ENCODE measurements around the gene AMZ1.
A peak's percentile ranks its signal among the peaks of the same experiment; 100 is the strongest.
"Not testable (repeated sequence)": the region's sequence is repeated elsewhere in the genome, so short reads cannot be mapped to it uniquely, and the experiment has no call there.

The AMZ1 gene

DNA sequence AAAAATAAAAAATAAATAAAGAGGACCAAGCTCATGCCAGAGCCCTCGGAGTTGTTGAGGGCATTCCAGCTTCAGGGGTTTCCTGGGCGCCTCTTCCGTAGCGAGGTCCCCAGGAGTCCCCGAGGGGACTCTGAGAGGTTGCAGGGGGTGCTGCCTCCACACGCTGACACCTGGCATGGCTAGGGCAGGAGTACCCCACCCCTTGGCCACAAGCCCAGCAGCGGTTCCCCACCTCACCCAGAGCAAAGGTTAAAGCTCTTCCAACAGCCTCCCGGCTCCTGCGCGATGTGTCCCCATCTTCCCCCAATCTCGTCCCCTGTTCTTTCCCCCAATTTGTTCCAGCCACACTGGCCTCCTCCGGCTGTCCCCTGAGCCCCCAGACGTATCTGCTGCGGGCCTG is 4.5 kb downstream of the AMZ1 start:
- no peak for DNase-seq

DNA sequence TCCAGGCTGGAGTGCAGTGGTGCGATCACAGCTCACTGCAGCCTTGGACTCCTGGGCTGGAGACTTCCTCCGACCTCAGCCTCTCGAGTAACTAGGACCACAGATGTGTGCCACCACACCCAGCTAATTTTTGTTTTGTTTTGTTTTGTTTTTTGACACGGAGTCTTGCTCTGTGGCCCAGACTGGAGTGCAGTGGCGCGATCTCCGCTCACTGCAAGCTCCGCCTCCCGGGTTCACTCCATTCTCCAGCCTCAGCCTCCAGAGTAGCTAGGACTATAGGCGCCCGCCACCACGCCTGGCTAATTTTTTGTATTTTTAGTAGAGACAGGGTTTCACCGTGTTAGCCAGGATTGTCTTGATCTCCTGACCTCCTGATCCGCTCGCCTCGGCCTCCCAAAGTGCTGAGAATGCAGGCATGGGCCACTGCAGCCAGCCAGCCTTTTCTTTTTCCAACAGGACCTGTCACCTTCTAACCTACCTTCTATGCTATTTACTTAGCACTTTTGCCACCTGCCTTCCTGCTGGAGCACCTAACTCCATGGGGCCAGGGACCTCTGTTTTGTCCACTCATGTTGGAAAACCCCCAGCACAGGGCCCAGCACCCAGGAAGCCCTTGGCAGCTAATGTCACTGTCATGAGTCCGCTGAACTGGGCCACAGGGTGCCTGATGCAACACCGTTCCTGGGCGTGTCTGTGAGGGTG is 5.6 kb downstream of the AMZ1 start:
- DNase-seq: not testable (repeated sequence)

DNA sequence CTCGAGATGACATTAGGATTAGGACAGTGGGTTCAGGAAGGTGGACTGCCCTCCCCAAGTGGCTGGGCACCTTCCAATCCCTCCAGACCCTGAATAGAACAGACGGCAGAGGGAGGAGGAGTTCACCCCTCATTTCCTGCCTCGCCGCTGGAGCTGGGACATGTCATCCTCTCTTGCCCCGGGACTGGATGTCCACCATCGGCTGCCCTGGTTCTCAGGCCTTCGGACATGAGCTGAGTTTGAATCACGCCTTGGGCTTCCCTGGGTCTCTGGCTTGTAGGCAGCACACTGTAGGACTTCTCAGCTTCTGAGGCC is 6.1 kb downstream of the AMZ1 start:
- not testable (repeated sequence) for DNase-seq

DNA sequence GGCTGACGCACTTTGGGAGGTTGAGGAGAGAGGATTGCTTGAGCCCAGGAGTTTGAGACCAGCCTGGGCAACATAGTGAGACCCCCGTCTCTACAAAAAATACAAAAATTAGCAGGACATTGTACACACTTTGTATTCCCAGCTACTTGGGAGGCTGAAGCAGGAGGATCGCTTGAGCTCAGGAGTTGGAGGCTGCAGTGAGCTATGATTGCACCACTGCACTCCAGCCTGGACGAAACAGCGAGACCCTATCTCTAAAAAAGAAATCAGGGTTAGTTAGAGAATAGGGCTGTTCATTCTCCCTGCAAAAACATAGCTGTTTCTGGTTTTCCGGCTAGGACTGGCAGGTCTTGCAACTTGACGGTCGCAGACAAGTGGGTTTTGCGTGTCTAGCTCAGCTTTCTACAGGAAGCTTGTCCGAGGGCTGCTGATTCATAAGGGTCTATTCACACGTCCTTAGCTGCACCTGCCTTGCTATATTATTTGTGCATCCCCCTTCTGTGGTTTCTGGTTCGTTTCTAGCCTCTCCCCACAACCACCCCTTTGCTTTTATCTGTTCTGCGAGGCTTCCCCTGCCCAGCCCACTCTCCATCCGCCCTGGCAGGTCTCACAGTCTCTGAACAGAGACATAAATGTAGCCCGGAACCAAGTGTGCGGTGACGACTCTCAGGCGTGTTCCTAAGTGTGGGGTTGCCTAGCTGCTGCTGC is 10.7 kb downstream of the AMZ1 start:
- no peak for DNase-seq

DNA sequence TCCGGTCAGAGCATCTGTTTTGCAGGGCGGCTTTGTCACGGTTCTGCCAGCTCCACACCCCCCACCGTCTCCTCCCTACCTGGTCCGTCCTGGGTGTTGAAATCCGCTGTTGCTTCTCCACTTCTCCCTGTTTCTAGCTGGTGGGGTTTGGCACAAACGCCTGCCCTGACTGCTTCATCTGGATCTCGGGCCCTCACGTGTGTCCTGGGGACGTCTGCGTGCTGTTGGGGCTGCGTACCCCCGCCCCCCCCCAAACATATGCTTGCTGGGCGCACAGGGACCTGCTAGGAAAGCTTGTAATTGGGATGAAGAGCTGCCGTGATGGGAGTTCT is 11.3 kb downstream of the AMZ1 start:
- DNase-seq: no peak

DNA sequence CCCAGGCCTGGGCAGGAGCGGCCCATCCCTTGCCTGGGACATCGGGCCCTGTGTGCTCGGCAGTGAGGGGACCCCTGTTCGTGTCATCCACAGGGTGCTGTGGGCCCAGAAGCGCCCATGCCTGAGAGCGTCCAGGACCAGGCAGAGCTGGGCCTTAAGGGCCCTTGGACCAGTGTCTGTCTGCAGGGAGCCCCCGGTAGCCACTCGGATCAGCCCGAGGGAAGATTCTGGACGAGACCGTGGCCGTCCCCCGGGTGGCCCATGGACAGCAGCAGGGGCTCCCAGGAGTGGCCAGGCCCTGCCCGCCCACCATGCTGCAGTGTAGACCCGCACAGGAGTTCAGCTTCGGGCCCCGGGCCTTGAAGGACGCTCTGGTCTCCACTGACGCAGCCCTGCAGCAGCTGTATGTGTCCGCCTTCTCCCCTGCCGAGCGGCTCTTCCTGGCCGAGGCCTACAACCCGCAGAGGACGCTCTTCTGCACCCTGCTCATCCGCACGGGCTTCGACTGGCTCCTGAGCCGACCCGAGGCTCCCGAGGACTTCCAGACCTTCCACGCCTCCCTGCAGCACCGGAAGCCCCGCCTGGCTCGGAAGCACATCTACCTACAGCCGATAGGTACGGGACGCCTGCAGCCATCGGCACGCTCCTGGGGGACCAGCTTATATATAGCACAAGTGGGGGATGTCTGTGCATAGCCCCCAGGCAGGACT is 12.3 kb downstream of the AMZ1 start:
- DNase-seq: no peak

DNA sequence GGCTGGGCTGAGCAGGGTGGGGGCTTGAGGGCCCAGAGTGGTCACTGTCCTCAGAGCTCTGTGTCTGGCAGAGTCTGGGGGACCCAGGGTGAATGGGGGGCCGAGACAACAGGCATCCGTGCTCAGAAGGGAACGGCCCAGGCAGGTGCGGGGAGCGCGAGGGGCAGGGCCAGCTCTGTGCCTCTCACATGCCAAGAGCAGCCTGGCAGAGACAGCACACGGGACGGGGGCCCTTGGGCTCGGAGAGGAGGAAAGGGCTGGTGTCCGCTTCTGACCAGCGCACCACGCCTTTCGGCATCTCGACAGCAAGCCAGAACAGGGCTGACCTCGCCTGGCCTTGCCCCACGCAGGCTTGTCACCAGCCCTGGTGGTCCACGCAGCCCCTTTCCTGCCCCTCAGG is 13.4 kb downstream of the AMZ1 start:
- DNase-seq: no peak

DNA sequence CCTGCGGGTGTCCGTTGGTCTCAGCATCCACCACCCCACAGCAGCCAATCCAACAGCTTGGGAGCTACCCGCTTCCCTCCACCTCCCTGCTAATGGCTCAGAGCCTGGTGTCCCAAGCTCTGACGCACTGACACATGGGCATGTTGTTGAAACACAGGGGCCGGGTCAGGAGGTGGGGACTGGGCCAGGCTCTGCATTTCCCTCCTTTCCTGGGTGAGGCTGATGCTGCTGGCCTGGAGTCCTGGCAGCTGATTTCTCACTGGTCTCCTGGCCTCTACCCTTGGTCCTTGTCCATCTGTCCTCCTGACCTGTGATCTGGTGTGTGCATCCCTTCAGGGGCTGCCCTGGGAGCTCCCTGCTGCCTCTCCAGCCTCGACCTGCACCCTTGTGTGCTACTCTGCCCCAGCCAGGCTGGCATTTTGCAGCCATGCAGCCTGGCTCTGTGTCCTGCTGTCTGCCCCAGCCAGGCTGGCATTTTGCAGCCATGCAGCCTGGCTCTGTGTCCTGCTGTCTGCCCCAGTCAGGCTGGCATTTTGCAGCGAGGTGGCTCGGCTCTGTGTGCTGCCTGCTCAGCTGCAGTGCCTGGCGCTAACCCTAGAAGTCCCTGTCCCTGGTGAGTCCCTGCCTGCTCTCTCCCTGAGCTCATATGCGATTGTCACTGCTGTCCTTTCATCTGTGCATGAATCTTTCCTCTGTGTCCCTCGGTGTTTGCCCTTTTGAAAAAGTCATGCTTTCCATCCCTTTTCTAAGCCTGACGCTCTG is 14.0 kb downstream of the AMZ1 start:
- DNase-seq: no peak

DNA sequence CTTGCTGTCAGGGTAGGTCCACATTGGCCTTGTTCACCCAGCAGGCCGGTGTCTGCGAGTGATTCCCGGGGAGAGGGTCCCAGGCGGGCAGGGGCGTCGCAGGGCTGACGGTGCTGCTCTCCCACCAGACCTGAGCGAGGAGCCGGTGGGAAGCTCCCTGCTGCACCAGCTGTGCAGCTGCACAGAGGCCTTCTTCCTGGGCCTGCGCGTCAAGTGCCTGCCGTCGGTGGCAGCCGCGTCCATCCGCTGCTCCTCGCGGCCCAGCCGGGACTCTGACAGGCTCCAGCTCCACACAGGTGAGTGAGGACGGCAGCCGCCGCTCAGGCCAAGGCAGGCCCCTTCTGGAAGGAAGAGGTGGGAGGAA is 14.6 kb downstream of the AMZ1 start:
- no peak for DNase-seq

DNA sequence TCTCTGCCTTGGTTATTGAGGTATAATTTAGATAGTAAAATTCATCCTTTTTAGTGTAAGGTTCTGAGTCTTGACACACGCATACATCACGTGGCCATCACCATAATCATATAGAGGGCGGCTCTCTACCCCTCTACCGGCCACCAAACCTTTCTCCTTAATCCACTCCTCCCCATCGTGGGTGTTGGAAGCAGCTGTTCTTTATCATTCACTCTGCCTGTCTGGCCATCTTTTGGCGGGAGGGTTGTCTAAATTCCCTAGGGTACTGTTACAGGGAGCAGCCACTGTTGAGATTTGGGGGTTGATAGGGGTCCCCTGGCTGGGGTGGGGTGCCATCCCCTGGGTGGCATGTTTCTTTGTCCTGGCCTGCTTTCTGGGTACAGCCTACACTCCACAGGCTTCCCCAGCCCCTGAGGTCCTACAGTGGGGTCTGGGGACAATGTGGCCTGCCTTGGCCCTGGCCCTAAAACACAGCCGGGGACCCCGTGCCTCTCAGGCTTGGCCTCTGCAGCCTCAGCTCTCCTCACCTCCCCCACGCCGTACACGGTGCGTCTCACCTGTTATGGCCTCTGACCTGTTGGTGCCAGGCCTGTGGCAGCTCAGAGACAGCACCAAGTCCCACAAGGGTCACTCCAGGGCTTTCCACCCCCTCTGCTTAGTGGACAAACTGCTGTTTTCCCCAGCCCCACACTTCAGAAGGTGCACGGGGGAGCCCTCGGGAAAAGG is 17.5 kb downstream of the AMZ1 start:
- no peak for DNase-seq

DNA sequence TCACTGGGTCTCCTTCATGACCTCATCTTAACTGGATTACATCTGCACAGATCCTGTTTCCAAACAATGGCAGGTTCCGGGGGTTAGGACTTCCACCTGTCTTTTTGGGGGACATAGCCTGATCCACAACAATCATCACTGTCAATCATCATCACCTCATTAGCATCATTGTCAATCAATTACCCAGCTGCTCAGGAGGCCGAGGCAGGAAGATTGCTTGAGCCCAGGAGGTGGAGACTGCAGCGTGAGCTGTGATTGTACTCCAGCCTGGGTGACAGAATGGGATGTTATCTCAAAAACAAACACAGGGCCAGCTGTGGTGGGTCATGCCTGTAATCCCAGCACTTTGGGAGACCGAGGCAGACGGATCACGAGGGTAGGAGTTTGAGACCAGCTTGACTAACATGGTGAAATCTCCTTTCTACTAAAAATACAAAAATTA is 18.7 kb downstream of the AMZ1 start:
- no peak for DNase-seq

DNA sequence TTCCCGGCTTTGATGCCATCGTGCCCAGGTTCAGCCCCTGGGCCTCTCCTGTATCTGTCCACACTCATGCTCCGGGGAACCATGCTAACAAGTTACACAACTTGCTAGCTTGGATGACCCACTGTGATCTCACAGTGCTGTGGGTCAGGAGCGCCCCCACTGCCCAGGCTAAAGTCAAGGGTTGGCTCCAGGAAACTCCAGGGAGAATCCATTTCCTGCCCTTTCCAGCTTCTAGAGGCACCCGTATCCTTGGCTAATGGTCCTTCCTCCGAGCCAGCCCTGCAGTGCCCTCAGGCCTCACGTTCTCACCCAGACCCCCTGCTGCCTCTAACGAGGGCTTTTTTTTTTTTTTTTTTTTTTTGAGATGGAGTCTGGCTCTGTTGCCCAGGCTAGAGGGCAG is 19.5 kb downstream of the AMZ1 start:
- no peak for DNase-seq

DNA sequence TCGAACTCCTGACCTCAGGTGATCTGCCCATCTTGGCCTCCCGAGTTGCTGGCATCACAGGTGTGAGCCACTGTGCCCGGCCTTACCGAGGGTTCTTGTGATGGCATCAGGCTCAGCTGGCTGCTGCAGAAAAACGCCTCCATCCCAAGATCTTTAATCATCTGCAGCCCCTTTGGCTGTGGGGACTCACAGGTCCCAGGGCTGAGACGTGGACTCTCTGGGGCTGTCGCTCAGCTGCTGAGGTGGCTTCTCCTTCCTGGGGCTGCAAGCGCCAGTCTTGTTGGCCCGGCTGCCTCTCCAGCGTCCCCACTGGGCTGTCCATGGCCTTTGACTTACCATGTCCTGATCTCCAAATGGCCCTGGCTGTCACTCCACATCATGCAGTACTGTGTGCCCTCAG is 20.0 kb downstream of the AMZ1 start:
- DNase-seq: no peak

DNA sequence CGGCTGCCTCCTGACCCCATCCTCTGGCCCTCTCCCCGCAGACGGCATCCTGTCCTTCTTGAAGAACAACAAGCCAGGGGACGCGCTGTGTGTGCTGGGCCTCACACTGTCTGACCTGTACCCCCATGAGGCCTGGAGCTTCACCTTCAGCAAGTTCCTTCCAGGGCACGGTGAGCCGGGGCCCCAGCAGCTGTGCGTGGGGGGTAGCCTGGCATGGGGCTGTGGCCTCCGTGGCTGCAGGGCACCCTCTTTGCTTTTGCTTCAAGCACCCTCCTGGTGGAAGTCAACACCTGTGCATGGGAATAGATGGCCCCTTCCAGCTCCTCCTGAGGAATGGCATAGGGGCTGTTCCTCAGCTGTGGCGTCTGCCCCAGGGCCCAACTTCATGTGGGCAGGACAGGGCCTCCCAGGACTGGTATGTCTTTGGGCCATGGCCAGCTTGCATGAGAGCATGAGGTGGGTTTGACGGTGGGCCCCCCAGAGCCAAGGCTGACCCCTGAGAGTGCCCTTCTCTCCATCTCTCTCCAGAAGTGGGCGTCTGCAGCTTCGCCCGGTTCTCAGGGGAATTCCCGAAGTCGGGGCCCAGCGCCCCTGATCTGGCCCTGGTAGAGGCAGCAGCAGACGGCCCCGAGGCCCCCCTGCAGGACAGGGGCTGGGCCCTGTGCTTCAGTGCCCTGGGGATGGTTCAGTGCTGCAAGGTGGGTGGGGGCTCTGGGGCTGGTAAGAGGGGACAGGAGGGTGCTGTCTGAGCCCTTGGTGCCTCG is 20.7 kb downstream of the AMZ1 start:
- DNase-seq: no peak

DNA sequence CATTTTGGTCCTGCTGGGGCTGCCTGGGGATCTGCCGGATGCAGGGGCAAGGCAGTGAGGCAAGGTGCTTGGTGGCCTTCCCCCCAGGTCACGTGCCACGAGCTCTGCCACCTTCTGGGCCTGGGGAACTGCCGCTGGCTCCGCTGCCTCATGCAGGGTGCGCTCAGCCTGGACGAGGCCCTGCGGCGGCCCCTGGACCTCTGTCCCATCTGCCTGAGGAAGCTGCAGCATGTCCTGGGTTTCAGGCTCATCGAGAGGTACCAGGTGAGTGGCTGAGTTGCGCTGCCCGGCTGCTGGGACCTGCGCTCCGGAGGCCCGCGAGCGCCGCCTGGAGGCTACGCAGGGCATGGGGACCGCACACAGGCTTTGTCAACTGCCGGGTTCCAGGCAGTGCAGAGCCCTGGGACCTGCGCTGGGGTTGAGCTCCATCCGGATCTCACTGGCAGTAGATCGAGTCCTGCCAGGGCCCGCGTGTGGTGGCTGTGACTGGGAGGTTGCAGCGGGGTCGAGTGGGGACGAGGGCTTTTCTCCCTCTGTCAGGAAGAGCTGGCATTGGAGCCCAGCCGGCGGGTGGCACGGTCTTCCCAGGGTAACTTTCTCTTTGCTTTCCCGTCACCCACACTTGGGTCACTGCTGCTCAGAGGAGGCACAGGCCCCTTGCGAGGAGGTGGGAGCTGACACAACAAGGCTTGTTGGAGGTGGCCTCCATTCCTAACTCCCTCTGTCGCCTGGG is 21.7 kb downstream of the AMZ1 start:
- DNase-seq: peak; percentile 48

DNA sequence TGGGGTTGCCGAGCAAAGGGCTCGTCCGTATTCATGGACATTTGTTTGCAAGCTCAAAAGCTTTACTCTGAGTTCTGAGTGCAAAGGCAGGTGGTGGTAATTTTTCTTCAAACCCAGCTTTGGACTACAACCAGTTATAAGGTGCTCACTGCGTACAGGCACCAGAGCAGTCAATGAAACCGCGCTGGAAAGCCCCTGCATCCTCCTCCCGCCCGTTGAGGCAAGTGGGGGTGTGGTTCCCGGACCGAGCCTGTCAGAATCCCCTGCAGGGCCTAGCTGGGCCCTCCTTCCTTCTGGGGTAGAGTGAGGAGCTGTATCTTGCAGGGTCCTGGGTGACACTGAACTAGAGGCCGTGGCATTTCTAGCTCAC is 22.3 kb downstream of the AMZ1 start:
- no peak for DNase-seq

DNA sequence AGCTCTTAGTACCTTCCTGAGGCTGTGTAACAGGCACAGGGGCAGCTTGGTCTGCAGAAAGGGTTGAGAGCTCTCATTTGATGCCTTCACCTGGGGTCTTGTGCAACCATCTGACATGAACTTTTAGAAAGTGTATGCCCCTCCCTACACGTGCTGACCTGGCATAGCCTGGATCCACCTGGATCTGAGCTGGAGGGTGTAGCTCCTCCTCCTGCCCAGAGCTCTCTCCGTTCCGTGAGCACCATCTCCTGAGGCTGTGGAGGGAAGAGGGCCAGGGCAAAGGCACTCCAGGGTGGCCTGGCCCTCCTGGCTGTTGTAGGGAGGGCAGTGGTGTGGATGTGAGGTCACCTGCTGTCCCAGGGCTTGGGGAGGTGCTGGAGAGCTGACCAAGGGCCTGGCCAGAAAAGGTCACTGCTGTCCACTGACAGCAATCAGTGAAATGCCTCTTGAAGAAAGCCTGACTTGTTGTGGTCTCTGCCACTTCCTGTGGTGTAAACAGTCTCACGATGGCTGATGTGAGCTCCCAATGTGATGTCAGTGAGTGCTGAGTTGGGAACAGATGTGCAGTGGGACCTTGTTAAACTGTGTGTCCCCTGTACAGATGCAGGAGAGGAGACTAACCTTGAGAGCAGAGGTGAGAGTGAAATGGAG is 23.0 kb downstream of the AMZ1 start:
- no peak for DNase-seq

DNA sequence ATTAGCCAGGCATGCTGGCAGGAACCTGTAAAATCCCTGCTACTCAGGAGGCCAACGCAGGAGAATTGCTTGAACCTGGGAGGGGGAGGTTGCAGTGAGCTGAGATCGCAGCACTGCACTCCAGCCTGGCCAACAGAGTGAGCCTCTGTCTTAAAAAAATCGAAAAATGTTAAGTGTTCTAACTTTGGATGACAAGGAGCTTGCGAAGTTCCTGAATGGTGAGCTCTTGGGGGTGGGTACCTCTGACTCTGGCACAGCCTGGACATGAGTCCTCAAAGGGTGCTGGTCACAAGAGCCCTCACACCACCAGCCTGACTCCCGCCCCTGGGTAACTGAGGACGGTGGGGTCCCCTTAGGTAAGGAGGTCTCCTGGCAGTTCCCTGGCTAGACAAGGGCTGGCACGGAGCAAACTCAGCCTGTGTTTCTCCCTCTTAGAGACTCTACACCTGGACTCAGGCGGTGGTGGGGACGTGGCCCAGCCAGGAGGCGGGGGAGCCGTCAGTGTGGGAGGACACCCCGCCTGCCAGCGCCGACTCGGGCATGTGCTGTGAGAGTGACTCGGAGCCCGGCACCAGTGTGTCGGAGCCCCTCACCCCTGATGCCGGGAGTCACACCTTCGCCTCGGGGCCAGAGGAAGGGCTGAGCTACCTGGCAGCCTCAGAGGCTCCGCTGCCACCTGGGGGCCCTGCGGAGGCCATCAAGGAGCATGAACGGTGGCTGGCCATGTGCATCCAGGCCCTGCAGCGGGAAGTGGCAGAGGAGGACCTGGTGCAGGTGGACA is 24.1 kb downstream of the AMZ1 start:
- no peak for DNase-seq

DNA sequence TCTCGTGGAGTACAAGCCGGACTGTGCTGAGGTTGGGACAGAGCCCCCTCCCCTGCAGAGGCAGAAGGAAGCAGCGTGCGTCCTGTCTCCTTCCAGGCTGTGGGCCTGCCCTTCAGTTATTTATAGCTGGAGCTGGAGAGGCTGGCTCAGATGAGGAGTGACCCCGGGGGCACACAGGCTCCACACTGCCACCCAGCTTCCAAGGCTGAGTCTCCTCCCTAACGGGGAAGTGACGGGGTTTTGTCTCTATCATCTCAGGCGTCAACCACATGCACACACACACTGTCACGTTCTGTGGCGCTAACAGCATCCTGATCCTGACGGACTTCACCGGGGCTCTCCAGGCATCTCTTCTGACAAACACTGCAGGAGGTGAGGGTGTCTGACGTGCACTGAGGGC is 25.4 kb downstream of the AMZ1 start:
- no peak for DNase-seq

DNA sequence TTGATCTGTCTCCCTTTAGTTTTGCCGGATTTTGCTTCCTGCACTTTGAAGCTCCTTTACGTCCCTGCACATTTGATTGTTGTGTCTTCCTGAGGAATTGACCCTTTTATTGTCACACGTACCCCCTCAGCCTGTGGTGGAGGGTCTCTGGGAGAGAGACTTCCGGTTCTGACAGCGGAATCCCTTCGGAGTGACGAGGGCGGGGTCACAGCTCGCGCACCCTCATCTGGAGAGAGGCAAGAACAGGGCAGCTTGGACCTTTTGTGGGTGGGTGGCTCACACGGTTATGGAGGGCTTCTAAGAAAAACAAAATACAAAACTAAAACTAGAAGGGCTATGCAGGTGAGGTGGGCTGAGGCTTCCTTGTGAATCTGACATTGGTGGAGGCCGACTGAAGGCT is 26.0 kb downstream of the AMZ1 start:
- no peak for DNase-seq
